GM19468 (cell line): Measurements from ENCODE around the gene MTA1.

Experiments used
- ATAC-seq: cut with Tn5 transposase; IDR thresholded peaks from one replicate; pipeline ENCODE4 v1.9.1; 2021; ENCODE audit warnings: mild to moderate bottlenecking, moderate library complexity, moderate number of reproducible peaks; ENCODE audit not compliant: unreplicated experiment; ENCODE audit errors: extremely low read depth

Gene MTA1

DNA sequence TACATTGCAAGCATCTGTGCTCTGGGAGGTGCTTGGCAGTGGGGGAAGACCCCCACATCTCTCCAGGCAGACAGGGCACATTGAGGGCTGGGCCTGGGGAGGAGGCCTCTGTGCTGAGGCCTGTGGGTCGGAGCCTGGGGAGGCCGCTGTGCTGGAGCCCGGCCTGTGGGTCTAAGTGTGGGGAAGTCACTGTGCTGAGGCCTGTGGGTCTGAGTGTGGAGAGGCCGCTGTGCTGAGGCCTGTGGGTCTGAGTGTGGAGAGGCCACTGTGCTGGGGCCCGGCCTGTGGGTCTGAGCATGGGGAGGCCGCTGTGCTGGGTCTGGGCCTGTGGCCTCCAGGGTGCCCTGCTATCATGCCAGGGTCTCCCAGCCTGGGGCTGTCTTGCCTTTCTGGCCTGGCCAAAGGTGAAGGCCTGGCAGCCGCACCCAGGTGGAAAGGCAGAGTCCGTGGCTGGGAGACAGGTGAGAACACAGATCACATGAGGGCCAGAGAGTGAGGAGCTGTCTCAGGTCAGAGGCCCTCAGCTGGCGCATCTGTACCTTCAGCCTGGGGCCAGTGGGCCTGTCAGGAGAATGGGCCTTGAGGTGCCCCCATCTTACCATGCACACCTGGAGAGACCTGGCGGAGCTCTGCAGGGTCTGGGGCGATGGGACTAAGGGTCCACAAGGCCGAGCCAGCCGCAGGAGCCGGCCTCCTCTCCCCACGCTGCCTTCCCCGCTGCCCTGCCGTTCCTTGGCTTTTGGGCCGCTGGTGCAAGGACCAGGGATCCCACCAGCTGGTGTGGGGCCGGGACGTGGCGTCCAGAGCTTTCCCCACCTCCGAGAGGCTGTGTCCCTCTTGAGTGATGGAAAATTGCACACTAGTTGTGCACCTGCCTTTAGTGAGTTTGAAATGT is 36.4 kb downstream of the MTA1 start:
- ATAC-seq = no peak

DNA sequence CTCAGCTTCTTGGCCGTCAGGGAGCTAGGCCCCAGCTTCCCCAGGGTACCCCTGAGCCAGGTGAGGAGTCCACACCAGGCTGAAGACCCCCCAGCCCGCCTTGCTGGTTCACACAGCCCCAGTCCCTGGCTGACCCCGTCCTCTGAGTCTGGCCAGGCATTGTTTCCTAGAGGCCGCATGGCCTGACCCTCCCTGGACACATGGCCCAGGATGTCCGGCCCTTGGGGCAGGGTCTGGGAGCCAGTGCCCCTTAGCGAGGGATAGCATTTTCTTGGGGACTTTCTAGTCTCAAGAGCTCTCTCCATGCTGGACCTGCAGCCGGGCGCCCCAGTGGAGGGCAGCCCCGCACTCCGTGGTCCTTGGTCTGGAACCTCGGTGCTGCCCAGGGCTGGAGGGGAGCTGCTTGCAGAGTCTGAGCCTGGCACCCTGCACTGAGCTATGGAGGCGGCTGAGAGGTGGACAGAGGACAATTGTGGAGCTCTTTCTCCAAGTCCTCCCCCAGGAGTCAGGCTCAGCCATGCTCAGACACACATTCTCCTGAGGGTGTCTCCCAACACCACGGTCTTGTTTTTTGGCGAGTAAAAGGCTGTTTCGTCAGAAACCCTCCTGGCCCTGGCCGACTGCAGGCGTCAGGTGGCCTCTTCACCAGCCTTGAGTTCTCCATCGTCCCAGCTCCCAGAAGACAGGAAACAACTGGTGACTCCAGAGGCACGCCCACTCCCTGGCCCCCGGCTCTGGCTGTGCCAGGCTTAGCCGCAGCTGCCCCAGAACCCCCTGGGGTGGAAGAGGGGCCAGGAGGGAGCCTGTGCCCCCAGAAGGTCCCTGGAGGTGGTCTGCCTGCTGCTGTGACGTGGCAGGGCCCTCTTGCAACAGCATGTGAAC is 37.4 kb downstream of the MTA1 start:
- ATAC-seq = no peak

DNA sequence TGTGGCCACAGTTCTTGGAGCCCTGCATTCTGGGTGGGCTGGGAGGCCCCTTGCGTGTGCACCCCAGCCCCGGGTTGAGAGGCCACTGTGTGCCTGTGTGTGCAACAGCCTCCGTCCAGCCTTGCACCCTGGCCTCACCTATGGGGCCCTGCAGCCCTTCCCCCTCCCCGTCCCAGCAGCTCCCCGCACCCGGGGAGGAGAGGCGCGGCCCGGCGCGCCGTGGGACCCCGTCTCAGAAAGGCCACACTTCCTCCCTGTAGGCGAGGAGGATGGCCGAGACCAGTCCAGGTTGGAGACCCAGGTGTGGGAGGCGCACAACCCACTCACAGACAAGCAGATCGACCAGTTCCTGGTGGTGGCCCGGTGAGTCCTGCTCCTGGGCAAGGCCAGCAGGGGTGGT is 38.4 kb downstream of the MTA1 start:
- no peak for ATAC-seq

DNA sequence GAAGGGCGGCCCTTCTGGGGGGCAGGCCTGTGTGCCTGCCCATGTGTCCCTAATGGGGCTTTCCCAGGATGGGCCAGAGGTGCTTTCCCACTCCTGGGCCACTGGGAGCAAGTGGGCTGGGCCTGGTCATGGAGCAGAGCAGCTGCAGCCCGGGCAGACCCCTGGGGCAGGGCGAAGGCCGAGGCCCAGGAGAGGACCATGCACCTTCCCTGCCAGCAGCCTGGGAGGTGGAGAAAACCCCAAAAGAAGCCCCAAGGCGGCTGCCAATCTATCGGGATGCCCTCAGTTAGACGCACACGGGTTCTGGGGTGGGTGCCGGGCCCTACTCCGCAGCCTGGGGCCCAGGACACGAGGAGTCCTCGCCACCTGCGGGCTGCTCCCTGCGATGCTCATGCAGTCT is 38.9 kb downstream of the MTA1 start:
- ATAC-seq = no peak

DNA sequence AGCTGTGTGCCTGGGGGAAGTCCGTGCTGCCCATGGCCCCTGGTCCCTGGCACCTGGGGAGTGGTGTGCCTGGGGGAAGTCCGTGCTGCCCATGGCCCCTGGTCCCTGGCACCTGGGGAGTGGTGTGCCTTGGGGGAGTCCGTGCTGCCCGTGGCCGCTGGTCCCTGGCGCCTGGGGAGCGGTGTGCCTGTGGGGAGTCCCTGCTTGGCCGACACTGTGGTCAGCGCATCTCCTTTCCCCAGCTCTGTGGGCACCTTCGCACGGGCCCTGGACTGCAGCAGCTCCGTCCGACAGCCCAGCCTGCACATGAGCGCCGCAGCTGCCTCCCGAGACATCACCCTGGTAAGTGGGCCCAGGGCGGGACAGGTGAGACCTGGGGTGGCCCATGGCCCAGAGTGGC is 40.5 kb downstream of the MTA1 start:
- no peak for ATAC-seq

DNA sequence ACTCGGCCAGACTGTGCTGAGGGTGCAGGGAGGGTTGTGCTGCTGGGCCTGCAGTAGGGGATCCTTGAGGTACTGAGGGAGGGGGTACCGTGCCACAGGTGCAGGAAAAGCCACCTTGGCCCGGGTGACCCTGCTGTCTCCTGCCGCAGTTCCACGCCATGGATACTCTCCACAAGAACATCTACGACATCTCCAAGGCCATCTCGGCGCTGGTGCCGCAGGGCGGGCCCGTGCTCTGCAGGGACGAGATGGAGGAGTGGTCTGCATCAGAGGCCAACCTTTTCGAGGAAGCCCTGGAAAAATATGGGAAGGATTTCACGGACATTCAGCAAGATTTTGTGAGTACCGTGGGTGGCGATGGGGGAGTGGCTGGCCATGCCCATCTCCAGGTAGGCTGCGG is 41.0 kb downstream of the MTA1 start:
- ATAC-seq = no peak

DNA sequence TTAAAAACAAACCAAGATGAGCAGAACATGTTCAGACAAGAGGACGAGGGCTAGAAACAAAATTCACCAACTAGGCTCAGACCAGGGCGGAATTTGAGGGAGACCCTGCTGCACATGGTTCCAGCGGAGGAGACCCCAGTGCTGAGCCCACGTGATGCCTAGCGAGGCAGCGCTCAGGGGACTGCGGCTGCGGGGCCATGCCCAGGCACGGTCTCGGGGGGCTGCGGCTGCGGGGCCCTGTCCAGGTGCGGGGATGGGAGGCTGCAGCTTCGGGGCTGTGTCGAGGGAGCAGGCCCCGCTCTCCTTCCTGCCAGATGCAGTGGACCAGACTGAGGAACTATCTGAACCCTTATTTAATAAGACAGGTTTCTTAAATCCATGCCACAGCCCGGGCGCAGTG is 42.3 kb downstream of the MTA1 start:
- ATAC-seq = no peak

DNA sequence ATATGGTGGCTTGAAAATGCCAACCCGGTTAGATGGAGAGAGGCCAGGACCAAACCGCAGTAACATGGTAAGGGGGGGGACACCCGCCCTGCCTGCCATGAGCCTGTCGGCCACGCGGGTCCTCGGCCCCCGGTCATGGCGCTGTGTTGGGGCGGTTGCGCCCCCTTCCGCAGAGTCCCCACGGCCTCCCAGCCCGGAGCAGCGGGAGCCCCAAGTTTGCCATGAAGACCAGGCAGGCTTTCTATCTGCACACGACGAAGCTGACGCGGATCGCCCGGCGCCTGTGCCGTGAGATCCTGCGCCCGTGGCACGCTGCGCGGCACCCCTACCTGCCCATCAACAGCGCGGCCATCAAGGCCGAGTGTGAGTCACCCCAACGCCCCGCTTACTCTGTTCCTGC is 44.9 kb downstream of the MTA1 start:
- ATAC-seq = no peak

DNA sequence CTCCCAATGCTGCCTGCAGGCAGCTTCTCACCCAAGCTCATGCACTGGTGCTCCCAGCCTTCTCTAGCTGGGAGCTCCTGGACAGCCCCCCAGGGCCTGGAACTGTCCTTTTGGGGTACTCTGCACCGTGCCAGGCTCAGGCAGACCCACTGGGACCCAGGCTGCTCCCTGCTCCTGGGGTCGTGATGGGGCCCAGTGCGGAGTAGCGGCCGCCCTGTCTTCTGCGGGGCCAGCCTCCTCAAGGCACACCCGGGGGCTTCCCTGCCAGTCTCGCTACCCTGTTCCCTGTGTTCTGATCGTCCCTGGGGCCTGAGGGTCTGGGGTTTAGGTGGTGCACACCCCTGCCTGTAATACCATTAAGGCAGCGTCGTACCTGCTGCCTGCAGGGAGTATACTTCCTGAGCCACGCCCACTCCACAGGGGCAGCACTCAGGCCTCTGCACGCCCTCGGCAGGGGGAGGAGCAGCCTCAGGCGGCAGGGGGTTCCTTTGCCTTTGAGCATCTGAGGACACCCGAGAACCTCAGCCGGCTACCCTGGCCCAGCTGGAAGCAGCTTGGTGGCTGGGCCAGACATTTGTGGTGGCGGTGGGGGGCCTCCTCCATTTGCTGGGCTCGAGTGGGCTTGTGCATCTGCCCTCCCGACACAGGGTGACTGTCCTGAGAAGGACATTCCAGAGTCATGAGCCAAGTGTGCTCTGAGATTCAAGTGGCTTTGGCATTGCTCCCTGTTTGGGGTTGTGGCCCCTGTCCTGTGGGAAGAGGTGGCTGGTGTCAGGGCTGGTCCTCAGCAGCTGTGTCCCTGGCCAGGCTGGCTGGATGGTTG is 45.8 kb downstream of the MTA1 start:
- no peak for ATAC-seq

DNA sequence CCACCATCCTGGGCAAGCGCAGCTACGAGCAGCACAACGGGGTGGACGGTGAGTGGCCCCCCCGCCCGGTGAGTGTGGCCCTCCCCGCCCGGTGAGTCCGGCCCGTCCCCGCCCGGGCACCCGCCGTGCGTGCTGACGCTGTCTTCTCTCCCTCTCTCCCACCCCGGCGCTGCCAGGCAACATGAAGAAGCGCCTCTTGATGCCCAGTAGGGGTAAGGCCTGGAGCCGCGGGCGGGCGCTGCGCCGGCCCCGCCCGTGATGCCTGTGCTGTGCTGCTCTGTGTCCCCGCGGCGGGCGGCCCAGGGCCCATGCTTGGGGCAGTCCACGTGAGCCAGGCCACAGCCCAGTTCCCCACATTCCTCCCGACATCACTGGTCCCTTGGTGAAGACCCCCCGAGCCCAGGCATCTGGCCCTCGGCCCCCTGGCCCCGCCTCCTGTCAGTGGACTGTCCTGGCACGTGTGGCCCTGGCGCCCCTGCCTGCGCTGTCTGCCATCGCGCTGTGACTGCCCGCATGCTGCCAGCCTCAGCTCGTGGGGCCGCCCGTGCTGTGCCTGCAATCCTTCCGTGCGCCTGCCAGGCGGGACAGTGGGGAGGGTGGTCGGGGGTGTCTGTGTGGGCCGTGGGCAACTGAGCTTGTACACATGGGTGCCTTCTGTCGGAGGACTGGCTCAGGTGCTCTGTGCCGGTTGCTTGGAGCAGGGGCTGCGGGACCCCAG is 47.1 kb downstream of the MTA1 start:
- ATAC-seq = no peak

DNA sequence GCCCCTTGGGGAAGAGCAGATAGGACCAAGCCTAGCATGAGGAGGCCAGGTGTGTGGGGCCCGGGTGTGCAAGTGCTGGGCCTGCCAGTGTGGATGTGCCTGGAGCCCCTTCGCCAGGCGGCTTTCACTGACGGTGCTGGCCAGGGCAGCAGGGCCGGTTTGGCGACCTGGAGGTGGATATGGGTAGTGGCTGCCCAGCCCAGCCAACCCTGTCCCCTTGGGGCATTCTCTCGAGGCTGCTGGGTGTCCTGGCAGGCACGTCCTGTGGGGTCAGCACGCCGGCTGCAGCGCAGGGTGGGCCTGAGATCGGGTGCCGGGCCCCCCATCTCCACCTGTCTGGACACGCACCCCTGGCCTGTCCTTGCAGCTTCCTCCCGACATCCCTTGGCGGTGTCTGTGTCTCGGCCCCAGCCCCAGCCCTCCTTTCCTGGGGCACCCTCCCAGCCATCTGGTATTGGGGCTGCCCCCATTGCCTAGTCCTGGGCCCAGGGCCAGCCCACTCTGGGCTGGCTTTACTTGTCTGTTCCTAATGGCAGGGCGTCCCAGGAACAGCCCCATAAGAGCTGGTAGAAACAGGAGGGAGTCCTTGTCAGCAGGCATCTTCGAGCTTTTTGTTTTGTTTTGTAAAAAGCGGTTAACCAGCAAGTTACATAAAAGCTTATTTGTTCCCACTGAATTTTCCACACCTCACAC is 47.8 kb downstream of the MTA1 start:
- no peak for ATAC-seq

DNA sequence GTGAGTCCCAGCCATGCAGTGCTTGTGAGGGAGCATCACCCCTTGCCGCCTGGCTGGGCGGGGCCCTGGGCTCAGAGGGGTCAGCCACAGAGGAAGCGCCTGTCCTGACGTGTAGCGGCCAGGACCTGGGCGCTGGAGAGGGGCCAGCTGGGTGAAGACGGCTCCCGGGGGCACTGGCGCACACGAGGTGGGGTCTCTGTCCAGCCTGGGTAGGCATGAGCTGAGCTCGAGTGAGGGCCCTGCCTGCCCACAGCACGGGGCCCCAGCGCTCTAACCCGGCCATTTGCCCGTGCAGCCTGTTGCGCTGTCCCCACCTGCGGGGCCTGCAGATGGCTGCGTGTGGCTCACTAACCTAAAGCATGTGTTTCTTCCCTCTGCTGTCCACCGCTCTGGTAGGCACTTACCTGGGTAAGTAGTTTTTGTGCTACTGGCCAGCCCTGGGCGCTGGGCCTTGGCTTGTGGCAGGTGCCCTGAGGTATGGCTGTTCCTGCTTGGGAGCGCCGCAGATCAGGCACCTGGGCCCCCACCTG is 48.4 kb downstream of the MTA1 start:
- ATAC-seq = no peak

DNA sequence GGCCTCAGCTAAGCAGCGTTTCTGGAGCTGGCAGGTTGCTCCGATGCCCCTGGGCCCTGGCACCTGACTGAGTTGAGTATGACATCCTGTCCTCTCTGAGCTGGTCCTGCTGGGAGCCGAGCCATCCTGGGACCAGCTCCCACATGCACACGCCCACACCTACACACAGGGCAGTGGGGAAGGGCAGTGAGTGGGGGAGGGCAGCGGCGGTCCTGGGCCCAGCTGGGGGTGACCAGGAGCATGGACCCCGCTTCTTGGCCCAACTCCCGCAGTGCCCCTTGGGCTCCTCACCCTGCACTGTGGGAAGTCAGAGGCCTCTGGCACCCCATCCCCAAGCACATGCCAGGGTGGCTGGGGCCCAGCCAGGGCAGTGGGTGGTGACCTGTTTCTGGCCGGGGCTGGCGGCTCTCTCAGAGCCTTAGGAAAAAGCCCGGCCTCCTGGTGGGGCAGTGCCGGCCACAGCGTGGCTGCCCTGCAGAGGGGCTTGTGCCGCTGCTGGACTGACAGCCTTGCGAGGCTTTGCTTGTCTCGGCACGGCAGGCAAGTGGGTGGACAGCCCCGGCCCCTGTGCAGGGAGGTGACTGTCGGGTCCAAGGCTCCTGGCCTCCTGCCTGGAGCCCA is 49.1 kb downstream of the MTA1 start:
- no peak for ATAC-seq

DNA sequence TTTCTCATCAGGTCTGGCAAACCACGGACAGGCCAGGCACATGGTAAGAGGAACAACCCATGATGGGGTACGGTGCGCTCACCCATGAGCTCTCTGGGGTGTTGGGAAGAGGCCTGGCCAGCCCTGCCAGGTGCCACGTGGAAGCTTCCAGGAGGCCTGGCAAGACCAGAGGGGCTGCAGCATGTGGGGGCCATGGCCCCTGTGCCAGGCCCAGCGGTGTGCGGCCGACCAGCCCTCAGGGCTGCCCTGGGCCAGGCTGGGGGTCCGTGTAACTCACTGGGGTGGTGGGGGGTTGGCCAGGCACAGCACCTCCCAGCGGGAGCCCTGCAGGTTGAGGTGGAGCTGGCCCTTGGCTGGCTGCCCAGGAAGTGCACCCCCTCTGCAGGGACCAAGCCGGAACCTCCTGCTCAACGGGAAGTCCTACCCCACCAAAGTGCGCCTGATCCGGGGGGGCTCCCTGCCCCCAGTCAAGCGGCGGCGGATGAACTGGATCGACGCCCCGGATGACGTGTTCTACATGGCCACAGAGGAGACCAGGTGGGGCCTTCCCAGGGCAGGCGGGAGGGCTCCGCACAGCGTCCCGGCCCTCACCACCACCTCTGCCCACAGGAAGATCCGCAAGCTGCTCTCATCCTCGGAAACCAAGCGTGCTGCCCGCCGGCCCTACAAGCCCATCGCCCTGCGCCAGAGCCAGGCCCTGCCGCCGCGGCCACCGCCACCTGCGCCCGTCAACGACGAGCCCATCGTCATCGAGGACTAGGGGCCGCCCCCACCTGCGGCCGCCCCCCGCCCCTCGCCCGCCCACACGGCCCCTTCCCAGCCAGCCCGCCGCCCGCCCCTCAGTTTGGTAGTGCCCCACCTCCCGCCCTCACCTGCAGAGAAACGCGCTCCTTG is 50.1 kb downstream of the MTA1 start:
- no peak for ATAC-seq

DNA sequence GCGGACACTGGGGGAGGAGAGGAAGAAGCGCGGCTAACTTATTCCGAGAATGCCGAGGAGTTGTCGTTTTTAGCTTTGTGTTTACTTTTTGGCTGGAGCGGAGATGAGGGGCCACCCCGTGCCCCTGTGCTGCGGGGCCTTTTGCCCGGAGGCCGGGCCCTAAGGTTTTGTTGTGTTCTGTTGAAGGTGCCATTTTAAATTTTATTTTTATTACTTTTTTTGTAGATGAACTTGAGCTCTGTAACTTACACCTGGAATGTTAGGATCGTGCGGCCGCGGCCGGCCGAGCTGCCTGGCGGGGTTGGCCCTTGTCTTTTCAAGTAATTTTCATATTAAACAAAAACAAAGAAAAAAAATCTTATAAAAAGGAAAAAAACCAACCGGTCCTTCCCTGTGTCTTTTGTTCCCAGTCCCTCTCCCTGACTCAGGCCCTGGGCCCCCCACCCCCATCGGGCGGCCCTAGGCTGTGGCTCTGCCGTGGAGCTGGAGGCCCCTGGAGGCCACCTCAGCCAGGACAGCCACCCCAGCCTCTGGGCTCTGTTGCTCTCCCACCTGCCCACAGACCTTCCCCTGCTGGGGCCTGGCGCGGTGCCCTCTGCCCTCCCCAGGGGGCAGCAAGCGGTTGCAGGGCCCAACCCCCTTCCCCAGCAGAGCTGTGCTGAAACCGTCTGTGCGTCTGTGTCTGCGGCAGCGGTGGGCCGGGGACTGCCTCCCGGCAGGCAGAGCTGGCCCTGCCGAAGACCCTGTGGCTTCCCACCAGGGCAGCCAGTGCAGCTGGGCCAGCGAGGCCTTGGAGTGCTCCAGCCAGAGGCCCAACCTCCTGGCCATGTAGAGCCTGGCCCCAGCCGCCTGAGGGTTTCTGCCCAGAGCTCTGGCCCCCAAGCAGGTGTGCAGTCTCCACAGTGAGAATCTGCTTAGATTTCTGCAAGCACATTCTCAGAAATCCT is 51.0 kb downstream of the MTA1 start:
- ATAC-seq = no peak

DNA sequence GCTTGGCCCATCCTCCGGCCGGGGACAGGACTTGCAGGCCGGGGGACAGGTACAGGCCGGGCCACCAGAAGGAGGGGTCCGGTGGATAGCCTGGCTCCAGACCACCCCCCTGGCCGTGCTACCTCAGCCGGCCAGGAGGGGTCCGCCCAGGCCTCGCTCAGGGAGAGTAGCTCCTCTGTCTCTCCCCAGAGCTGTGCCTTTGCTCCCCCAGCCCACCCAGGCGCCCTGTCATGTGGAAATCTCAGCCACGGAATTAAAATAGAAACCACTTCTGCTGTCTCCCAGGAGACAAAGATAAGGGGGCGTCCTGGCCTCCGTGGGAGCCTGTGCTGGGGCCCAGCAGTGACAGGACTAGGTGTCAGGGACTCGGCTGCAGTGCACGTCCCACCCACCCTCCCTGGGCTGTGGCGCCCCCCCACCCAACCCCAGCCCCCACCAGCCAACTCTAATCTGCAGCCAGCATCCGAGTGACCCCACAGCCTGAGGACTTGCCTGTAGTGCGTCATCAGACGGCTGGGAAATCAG is 51.7 kb downstream of the MTA1 start:
- no peak for ATAC-seq
